HCEC 1CT (cell line): ENCODE data around the gene PINK1.

Source experiments
- DNase-seq: peaks from one replicate; pipeline ENCODE4 v3.0.0-alpha.2; 2017

The PINK1 gene

GRCh38 chr1:20611652-20612051 is 21.6 kb upstream of the PINK1 start:
- no peak for DNase-seq

DNA sequence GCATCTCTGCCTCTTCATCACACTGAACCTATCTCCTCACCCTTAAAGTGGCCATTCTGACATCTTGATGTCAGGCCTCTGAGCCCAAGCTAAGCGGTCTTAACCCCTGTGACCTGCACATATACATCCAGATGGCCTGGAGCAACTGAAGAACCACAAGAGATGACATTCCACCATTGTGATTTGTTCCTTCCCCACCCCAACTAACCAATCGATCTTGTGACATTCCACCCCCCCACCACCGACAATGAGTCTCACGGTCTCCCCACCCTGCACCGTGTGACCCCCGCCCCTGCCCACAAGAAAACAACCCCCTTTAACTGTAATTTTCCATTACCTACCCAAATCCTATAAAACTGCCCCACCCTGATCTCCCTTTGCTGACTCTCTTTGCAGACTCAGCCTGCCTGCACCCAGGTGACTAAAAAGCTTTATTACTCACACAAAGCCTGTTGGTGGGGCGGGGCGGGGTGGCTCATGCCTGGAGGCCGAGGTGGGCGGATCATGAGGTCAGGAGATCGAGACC is 21.0 kb upstream of the PINK1 start:
- no peak for DNase-seq

DNA sequence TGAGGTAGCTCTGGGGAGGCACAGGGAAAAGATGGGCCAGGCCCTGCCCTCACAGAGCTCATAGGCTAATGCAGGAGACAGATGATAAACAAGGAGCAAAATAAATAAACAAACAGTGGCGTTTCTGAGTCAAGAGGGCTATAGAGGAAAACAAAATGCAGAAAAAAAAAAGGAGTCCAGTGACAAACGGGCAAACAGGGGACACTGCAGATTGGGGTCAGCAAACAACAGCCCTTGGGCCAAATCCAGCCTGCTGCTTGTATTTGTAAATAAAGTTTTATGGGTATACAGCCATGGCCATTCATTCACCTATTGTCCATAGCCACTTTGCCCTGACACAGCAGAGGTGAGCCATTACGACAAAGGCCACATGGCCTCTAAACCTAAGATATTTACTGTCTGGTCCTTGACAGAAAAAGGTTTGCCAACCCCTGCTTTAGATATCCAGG is 19.1 kb upstream of the PINK1 start:
- DNase-seq: no peak

DNA sequence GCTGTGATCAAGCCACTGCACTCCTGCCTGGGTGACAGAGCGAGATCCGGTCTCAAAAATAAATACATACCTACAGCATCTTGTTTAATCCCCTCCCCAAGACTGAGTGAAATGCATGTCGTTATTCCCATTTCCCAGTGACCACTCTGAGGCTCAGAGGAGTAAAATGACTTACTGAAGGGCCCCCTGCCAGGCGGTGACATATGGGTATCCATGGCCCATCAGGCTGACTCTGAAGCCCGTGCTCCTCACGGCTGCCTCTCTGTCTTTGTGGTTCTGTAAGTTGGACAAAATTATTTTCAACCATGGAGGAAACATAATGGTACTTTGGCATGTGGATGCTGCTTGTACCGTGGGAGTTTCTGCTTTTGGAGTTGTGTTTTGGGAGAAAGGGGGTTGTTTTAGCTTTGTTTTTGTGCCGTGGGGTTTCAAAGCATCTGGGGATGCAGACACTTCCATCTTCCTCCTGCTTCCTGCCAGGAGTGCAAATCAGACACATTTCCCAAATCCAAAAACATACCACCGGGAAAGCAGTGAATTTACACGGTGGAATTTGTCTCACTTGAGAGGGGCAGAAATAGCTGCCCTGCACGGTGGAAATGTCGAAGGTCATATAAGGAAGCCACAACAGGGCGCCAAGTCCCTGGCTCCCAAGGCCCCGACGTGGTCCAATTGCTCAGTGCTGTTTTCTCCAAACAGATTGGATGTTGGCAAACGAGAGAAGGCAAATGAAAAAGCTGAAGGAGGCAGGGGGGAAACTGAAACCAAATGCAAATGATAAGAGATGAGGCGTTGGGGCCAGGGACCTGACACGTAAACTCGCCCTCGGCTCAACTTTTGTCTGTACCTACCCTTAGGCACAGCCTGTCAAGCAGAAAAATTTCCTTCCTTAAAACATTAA is 17.1 kb upstream of the PINK1 start:
- no peak for DNase-seq

GRCh38 chr1:20616847-20617487 is 16.3 kb upstream of the PINK1 start:
- no peak for DNase-seq

DNA sequence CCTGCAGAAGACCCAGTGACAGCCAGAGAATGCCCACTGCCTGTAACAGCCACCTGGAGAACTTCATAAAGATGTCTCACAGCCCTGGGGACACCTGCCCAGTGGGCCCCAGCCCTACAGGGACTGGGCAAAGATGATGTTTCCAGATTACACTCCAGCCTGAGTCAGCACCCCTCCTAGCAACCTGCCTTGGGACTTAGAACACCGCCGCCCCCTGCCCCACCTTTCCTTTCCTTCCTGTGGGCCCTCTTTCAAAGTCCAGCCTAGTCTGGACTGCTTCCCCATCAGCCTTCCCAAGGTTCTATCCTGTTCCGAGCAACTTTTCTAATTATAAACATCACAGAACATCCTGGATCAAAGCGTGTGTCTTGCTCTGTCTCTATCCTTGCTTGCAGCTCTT is 14.7 kb upstream of the PINK1 start:
- no peak for DNase-seq

DNA sequence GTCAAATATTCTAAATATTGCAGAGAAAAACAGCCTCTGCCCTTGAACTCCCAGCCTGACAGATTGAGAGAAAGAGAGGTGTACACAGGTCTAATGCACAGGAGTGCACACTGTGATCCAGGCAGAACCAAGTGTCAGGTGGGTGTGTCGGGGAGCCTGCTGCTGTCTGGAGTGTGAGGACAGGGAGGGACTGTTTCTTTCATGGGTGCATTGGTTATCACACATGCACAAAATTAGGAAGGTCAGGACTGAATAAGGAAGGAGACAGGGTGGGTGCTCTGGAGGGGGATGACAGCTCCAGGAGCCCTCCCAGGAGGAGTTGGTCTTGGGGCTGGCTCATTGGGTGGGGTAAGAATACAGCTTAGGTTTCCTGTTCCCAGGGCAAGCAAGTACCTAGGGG is 13.3 kb upstream of the PINK1 start:
- no peak for DNase-seq

DNA sequence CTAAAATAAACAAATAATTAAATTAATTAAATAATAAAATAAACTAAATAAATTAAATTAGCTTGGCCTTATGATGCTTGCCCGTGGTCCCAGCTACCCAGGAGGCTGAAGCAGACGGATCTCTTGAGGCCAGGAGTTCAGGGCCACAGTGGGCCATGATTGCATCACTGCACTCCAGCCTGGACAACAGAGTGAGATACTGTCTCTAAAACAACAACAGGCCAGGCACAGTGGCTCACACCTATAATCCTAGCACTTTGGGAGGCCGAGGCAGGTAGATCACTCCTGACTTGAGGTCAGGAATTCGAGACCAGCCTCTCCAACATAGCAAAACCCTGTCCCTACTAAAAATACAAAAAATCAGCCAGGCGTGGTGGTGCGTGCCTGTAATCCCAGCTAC is 12.2 kb upstream of the PINK1 start:
- DNase-seq: no peak

DNA sequence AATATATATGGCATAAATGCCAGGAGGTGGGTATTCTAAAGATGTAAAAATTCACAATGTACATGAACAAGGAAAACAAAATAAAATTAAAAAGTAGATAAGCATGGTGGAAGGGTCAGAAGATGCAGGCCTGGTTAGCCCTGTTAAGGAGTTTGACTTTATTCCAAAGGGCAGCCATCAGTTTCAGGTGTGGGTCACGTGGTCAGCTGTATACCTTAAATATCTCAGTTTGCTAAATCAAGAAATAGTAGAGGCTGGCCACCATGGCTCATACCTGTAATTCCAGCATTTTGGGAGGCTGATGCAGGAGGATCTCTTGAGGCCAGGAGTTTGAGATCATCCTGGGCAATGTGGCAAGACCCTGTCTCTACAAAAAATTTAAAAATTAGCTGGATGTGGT is 8.5 kb upstream of the PINK1 start:
- DNase-seq: no peak

DNA sequence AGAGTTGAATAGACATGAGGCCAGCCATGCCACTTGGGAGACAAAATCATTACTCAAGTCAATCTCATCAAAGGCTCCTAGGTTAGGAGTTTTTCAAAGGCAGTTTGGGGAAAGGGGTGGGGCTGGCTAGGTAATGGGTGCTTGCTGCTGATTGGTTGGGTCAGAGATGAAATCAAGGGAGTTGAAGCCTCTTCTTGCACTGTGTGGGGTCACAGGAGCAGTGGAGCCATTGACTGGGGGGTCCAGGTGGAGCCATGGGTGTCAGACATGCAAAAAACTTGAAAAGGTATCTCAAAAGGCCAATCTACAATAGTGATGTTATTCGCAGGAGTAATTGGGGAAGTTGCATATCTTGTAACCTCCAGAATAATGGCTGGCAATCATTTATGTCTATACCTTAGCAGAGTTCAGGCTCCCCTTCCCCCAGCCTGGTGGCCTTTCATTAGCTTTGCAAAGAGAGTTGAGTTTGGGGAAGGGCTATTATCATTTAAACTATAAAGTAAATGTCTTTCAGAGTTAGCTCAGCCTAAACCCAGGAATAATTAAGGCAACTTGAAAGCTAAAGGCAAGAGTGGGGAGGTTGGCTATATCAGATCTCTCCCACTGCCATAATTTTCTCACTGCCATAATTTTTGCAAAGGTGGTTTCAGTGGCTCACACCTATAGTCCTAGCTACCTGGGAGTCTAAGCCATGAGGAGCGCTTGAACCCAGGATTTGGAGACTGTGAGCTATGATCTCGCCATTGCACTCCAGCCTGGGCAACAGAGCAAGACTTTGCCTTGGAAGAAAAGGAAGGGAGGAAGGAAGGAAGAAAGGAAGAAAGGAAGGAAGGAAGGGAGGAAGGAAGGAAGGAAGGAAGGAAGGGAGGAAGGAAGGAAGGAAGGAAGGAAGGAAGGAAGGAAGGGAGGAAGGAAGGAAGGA is 7.8 kb upstream of the PINK1 start:
- no peak for DNase-seq

DNA sequence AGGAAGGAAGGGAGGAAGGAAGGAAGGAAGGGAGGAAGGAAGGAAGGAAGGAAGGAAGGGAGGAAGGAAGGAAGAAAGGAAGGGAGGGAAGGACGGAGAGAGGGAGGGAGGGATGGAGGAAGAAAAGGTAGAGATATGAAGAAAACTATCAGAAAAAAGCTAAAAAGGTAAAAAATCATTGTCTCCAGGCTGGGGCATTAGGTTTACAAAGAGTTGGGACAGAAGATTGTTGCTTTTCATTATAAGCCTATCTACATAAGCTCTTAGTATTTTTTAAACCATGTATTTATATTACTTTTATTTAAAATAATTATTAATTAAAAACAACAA is 7.2 kb upstream of the PINK1 start:
- DNase-seq: no peak

GRCh38 chr1:20626524-20626923 is 6.7 kb upstream of the PINK1 start:
- DNase-seq: no peak

- DNase-seq: no peak
These were observed 2.5 kb upstream of the PINK1 start for GRCh38 chr1:20630729-20631128.

DNA sequence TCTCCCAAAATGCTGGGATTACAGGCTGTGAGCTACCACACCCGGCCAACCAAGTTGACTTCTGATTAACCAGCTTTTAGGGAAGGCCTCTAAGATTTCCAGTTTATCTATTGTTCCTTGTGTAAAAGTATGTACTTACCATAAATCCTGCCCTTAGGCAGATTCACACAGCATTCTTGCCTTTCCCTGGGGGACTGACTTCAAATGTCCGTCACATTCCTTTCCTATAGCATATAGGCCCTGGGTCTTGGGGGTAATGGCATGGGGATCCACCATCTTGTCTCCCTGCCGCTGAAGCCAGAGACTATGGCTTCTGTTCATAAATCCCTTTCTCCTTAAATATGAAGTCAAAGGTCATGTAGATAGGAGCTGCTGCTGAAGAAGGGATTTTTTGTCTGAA is 872 bp upstream of the PINK1 start:
- DNase-seq: no peak

- no peak for DNase-seq
These were observed 871 bp downstream of the PINK1 start for GRCh38 chr1:20634065-20634593.

DNA sequence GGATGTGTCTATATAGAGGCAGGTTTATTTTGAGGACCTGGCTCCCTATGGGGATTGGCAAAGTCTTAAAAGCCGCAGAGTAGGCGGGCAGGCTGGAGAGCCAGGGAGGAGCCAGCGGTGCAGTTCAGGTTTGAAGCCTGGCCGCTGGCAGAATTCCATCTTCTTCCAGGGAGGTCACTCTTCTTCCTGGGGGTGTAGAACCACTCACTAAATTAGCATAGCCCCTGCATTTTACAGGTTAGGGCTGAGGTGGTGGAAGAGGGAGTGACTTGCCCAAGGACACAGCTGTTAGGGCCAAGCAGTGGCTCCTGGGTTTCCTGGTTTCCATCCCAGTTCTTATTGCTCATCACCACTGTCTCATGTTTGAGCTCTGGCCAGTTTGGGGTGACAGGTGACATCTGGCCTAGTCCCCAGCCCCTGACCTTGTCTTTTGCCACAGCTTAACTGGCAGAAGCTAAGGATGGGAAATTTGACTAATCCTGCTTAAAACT is 1.4 kb downstream of the PINK1 start:
- DNase-seq: peak; percentile 47

GRCh38 chr1:20636785-20637347 is 3.6 kb downstream of the PINK1 start:
- DNase-seq: no peak

DNA sequence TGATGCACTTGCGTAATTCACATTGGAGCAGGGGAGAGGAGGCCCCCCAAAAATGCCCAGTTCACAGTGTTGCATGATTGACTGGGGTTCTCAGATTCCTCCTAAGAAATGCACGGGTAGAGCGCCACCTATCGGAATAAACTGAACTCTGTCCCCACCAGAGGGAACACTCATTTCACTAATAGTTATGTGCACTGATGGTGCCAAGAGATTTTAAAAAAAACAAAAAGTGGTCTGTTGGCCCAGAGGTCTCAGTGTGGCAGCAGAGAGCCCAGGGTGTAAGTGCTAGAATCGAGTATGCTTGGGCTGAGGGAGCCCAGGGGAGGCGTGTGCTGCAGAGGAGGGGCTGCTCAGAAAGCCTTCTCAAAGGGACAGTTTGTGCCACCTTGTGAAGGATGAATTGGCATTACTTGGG is 6.9 kb downstream of the PINK1 start:
- peak; percentile 47 for DNase-seq

GRCh38 chr1:20641975-20642374 is 8.7 kb downstream of the PINK1 start:
- no peak for DNase-seq

- no peak for DNase-seq
These were observed 9.8 kb downstream of the PINK1 start for GRCh38 chr1:20643080-20643479.

GRCh38 chr1:20644416-20644815 is 11.2 kb downstream of the PINK1 start:
- no peak for DNase-seq

- no peak for DNase-seq
These were observed 12.2 kb downstream of the PINK1 start for GRCh38 chr1:20645414-20645813.
